ENCODE results near the gene CYSLTR2.

The CYSLTR2 gene

DNA sequence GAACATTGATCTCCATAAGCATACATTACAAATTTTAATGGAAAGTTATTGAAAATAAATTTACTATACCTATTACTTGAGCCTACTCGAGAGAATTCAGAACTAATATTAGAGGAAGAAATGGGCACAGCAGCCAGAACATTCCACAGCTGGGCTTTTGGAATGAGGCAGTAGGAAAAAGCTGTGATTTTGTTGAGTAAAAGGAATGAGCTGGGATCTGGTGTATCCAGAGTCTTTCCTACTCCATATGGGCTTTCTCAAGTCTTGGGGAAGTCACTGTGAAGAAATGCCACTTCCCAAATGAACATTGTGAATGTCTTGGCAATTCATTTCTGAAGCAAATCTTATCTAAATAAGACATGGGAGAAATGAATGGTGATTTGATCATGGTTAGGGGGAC is 93.1 kb downstream of the CYSLTR2 start:
- TF ChIP-seq, protein P1, sequence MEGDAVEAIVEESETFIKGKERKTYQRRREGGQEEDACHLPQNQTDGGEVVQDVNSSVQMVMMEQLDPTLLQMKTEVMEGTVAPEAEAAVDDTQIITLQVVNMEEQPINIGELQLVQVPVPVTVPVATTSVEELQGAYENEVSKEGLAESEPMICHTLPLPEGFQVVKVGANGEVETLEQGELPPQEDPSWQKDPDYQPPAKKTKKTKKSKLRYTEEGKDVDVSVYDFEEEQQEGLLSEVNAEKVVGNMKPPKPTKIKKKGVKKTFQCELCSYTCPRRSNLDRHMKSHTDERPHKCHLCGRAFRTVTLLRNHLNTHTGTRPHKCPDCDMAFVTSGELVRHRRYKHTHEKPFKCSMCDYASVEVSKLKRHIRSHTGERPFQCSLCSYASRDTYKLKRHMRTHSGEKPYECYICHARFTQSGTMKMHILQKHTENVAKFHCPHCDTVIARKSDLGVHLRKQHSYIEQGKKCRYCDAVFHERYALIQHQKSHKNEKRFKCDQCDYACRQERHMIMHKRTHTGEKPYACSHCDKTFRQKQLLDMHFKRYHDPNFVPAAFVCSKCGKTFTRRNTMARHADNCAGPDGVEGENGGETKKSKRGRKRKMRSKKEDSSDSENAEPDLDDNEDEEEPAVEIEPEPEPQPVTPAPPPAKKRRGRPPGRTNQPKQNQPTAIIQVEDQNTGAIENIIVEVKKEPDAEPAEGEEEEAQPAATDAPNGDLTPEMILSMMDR (IDR thresholded peaks at IDR 0.05; ENCODE audit: low read depth, low read length, missing control alignments) = no peak
- H3K4me3 ChIP-seq (ENCODE audit: low read depth, low read length) = no peak overlapping the region

DNA sequence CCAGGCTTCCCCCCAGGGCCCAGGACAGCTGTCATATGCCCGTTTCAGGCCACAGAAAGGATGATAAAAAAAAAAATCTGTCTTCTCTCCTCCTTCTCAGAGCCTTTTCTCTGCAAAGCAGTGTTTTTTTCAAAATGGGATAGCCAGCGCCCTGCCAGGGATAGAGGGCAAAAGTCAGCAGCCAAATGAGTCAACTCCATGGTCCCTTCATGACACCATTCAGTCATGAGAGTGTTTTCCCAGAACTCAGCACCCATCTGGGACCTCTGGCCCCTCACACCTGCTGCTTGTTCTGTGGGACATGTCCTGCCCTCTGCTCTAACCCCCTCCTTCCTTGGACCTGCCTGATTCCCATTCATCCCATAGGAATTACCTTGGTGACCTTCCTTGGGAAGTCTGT is 95.0 kb downstream of the CYSLTR2 start:
- TF ChIP-seq, protein P1 (IDR thresholded peaks at IDR 0.05; ENCODE audit: low read depth, low read length, missing control alignments) = no peak
- DNase-seq (ENCODE audit: low read depth) = no peak
- no peak overlapping the region for H3K4me3 ChIP-seq (ENCODE audit: low read depth, low read length)
- in situ Hi-C loops (cut with HindIII; ENCODE audit: low sequenced_read_pairs) = loop anchor here (5.0 kb wide), 1 partner anchor 41 kb away; no protein-coding TSS in a partner anchor

More for the DNA sequence above, 93.1 kb downstream of the CYSLTR2 start:
- in situ Hi-C loops (cut with HindIII; ENCODE audit: low sequenced_read_pairs) = loop anchor here (5.0 kb wide), 1 partner anchor 40 kb away; no protein-coding TSS in a partner anchor
- no peak for DNase-seq (ENCODE audit: low read depth)

DNA sequence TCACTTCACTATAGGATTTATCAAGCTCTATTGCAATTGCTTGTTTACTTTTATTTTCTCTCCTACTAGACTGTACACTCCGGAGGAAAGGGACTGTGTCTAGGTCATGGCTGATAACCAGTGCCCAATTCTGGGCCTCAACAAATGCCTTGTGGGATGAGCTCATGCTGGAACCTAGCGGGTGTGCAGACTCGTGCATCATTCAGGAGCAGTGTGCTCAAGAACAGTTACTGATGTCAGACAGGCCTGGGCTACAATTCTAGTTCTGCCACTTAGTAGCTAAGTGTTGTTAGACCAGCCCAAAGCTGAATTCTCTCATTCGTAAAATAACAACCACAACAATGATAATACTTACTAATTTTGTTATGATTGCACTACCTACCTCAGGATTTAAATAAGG is 95.4 kb downstream of the CYSLTR2 start:
- TF ChIP-seq, protein P1 (IDR thresholded peaks at IDR 0.05; ENCODE audit: low read depth, low read length, missing control alignments) = no peak
- no peak for DNase-seq (ENCODE audit: low read depth)
- H3K4me3 ChIP-seq (ENCODE audit: low read depth, low read length) = no peak overlapping the region
- in situ Hi-C loops (cut with HindIII; ENCODE audit: low sequenced_read_pairs) = loop anchor here (5.0 kb wide), 1 partner anchor 42 kb away; no protein-coding TSS in a partner anchor

DNA sequence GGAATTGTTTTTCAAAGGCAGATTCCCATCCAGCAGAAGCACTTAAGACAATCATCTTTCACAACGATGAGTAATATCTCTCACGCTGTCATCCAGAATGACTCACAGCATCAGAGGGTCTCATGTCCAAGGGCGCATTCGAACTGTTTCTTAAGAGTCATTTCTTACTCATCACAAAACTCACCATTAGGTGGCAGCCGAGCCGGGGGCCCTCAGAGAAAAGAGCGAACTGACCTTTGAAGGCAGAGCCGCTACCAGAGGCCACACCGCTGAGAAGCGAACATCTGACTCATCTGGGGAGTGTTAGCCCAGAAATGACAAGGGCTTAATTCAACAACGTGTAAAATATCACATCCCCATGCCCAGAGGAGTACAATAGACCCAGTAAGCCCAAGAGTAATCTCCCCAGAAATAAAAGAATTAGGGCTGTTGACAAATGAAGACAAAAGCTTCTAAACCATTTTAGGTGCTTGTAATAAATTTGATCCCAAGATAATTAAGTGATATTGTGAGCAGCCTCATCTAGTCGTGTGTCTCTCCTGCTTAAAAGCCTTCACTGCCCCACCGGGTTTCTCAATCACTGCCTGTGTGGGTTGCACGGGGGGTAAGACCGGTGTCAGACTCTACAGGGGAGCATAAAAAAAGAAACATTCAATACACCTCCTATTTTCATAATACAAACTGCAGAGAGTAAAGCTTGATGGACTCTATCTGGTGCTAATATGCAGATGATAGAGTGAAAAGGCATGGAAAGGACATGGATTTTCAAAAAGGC is 96.2 kb downstream of the CYSLTR2 start:
- in situ Hi-C loops (cut with HindIII; ENCODE audit: low sequenced_read_pairs) = loop anchor here (5.0 kb wide), 1 partner anchor 43 kb away; no protein-coding TSS in a partner anchor
- TF ChIP-seq, protein P1 (IDR thresholded peaks at IDR 0.05; ENCODE audit: low read depth, low read length, missing control alignments) = peak; percentile 71
- DNase-seq (ENCODE audit: low read depth) = peak; percentile 89
- H3K4me3 ChIP-seq (ENCODE audit: low read depth, low read length) = no peak overlapping the region

DNA sequence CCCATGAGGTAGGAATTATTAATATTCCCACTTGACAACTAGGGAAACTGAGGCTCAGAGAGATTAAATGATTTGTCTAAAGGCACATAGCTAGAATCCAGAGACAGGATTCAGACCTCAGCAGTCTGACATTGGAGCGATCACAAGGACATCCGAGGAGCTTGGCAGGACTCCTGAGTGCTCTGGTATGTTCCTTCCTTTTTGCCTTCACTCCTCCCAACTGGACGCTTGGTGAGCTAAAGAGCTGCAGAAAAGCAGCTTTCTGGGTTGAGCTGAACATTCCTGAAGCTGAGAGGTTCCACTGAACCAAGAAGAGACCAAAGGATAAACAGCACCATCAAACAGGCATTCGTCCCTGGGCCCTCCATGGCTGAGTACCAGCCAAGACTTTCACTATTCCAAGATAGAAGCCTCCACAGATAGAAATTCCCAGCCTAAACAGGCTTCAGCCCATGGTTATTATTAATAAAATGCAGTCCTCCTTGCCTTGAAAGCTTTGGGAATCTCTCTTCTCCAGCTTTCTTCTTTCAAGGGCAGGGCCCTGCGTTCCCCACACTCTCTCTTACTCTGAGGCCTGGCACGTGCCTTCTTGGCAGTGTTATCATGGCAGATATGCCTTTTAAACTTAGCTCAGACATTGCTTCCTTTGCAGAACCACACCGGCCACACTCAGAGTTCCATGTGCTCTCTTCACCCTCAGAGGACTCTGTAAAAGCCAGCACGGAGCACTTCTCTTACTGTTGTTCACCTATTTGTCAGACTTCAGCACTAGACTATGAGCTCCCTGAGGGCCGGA is 97.1 kb downstream of the CYSLTR2 start:
- no peak overlapping the region for H3K4me3 ChIP-seq (ENCODE audit: low read depth, low read length)
- TF ChIP-seq, protein P1 (IDR thresholded peaks at IDR 0.05; ENCODE audit: low read depth, low read length, missing control alignments) = no peak
- DNase-seq (ENCODE audit: low read depth) = no peak
- in situ Hi-C loops (cut with HindIII; ENCODE audit: low sequenced_read_pairs) = no loop called here

DNA sequence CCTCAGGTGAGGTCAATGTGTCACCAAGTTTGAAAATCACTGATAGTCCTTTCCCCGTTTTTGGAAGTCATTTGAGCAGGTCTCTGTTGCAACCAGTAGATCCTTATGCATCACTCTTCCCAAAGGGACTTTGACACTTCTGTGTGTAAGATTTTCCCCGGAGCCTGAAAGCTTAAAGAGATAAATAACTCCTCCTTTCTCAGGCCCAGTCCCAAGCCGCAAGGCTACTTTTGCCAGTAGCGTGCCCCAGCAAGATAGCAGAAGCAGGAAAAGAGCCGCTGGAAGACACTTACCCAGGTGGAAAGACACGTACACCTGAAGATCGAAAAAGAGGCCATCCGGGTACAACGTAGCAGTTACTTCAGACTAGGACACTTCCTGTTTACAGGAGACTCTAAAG is 106.9 kb downstream of the CYSLTR2 start:
- no peak overlapping the region for H3K4me3 ChIP-seq (ENCODE audit: low read depth, low read length)
- DNase-seq (ENCODE audit: low read depth) = no peak
- TF ChIP-seq, protein P1 (IDR thresholded peaks at IDR 0.05; ENCODE audit: low read depth, low read length, missing control alignments) = no peak
- in situ Hi-C loops (cut with HindIII; ENCODE audit: low sequenced_read_pairs) = no loop called here
